OCI-M2 (cell line): ENCODE results near the gene ZNF438.

Experiments
- DNase-seq: peaks from one replicate; lab custom pipeline; 2025; ENCODE audit not compliant: unreplicated experiment; lab: John Stamatoyannopoulos, UW

ZNF438 gene

DNA sequence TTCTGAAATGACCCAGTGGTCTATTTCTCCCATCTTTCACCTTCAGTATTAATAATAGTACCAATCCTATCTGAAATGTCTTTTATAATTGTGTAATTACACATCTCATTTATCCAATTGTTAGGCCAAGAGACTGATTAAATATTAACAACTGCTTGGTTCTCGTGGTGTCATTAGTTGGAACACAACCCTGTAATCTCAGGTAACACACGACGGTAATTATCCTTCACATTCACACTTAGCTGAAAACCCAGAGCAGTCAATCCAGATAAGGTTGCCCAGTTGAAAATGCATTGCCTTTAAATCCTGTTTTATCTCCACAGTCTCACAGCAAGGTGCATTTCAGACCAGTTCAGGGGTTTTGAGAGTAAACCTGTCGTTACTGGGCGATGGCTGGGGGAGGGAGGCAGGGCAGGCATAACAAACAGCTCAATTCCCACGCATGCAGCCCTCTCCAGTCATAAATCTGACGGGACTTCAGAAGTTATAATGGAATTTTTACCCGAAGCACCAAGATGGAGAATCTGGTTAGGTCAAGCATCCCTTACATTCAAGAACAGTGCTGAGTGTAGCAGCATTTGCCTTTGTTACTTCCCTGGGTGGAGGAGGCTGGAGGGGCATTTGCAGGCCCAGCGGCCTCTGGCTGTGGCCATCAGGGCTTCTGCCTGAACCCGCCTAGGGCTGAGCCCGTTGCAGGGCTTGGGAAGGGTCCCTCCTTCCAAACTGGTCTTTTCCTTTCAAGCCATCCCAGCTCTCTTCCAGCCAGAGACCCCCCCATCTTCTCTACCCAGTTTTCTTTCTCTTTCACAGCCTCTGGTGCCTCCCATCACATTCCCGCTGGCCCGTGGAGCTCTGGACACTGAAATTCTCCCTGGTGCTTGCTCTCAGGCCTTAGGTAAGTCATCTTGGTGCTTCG, 201.1 kb downstream of the ZNF438 start:
- DNase-seq, result no peak

GRCh38 chr10:30829901-30830300, 201.8 kb downstream of the ZNF438 start:
- no peak for DNase-seq

GRCh38 chr10:30828680-30829079, 203.0 kb downstream of the ZNF438 start:
- DNase-seq, result no peak

DNA sequence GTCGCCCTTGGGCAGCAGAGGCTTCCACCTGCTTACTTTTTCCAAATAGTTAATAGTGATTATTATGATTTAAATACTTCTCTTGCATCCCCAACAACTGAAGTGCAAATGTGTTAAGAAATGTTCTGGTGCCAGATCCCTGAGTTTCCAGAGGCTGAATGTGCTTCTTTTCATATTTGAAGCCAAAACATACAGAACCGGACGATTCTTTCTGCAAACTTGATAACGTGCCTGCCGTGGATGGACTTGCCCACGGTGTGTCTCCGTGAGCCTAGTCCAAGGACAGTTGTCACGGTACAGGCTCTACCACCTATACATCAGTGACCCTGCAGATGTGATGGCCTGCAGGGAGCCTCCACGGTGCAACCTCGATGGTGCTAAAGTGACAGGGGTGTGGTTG, 203.5 kb downstream of the ZNF438 start:
- DNase-seq, result no peak

GRCh38 chr10:30827531-30828120, 204.0 kb downstream of the ZNF438 start:
- no peak for DNase-seq

DNA sequence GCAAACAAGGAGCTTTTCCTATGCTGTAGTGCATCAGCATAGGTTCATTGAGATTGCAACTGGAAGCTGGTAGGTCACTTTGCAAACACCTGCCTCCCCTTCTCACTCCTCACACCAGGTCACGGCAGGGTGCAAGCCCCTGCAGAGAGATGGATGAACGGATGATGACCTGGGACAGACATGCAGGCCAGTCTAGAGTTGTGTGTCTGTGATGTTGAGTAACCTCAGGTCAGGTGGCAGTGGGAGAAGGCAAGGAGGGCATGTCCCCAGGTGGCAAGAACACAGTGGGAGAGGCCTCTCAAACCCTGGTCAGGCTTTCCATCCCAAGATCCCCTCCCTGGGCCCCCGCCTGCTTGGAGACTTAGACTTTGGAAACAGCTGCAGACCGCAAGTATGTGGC, 205.0 kb downstream of the ZNF438 start:
- no peak for DNase-seq

DNA sequence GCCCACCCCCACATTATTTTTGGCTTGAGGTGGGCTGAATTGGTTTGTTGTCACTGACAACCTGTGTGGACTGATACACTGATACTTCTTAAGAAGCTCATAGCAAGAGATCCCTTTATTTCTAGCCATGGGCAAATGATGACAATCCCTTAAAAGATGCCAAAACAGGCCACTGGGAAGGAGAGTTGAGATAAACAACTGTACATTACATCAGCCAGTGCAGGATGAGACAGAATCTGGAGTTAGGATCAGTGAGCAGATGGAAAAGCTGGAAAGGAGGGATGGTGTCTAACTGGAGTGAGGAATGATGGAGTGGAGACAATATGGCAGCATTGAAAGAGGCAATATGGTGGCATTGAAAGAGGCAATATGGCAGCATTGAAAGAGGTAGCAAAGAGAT, 206.2 kb downstream of the ZNF438 start:
- DNase-seq, result no peak

GRCh38 chr10:30825022-30825421, 206.6 kb downstream of the ZNF438 start:
- DNase-seq, result no peak

DNA sequence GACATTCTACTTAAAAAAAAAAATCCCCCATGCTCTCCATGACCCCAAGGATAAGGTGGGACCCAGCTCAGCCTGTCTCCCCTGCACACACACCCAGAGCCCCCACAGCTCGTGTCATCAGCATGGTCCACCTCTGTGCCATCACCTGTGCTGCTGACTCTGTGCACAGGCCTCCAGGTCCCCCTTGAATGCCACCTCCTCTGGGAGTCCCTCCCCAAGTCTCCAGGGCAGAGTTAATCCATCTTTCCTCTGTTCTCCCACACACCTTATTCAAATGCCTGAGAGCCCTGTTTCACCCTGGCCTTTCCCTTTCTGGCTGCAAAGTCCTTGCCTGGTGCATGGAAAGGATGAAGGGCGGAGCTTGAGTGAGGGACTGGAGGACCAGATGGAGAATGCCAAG, 208.0 kb downstream of the ZNF438 start:
- no peak for DNase-seq

- DNase-seq, result no peak
These were observed 208.8 kb downstream of the ZNF438 start for GRCh38 chr10:30822693-30823465.

GRCh38 chr10:30821994-30822692, 209.5 kb downstream of the ZNF438 start:
- no peak for DNase-seq

- peak; percentile 29 for DNase-seq
These were observed 210.2 kb downstream of the ZNF438 start for GRCh38 chr10:30821261-30821993.

- DNase-seq, result no peak
These were observed 211.2 kb downstream of the ZNF438 start for GRCh38 chr10:30820261-30820991.

DNA sequence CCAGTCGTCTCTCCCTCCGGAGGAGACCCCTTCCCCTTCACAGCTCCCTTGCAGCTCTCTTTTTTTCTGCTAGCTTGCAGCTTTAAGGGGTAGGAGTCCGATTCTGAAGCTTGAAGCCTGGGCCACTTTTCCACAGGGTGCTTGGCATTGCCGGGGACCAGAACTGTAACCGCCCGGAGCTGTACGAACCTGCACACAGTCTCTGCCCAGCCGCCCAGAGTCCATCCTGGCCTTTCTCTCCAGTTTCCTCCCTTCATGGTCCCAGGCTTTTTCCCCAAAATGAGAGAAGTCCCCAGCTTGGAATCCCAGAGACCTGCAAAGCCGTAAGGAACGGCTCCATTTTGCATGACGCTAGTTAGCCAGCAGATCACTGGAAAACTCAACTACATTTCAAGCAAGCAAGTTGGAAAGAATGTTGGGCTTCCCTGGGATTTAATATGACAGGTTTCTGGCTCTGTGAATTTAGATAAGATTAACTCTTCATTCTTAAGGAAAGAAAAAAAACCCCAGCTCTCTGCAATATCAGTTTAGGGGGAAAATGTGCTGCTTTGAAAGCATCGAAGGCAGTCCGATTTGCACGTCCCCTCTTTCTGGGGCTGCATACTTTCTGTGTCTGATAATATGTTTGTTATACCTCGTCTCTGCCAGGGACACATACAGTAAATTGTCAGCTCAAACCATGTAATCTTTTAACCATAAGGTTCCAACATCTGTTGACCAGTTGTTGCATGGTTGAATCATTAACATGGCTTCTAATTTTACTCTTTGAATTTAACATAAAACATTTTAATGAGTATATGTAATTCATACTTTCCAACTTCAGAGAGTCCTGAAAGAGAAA, 212.1 kb downstream of the ZNF438 start:
- no peak for DNase-seq

GRCh38 chr10:30818854-30819253, 212.8 kb downstream of the ZNF438 start:
- DNase-seq, result no peak

- peak; percentile 30 for DNase-seq
These were observed 213.5 kb downstream of the ZNF438 start for GRCh38 chr10:30818010-30818660.

DNA sequence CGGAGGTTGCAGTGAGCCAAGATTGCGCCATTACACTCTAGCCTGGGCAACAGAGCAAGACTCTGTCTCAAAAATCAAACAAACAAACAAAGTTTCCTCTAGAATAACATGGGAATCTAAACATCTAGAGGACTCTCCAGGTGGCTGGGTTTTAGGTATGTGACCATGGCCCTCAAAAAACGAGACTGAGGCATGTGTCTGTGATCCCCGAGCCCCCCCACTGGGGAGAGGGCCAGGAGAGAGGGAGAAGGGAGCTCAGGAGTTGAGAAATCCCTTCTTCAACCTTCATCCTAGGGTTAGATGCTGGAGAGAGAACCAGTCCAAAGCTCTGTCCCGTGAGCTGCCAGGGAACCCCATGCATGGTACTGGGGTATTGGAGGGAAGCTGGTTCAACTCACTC, 214.1 kb downstream of the ZNF438 start:
- DNase-seq, result no peak

DNA sequence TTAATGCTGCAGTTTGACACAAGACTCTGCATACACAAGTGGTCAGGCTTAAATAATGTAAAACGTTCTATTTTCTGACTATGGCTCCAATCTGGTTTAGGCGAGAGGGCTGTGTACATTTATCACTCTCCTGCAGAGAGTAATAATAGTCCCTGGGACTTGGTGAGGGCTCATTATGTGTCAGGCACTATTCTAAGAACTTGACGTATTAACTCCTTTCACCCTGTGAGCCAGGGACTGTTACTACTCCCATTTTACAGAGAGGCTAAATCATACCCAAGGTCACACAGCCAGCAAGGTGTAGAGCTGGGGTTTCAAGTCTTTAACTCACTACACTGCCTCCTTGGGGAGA, 214.9 kb downstream of the ZNF438 start:
- DNase-seq, result no peak
